Stimulated activated CD8-positive, alpha-beta memory T cell treated with anti-CD3 and anti-CD28 coated beads, Interleukin-4, amount 100 ng/mL, for 24 hours (primary cell): Measurements from ENCODE around the gene TPST2.
A peak's percentile ranks its signal among the peaks of the same experiment; 100 is the strongest.

Source experiments
- DNase-seq: peaks from one replicate; pipeline ENCODE4 v3.0.0-alpha.2; 2020; ENCODE audit warnings: low read depth

The TPST2 gene

GRCh38 chr22:26489447-26490036, 100.4 kb downstream of the TPST2 start:
- no peak for DNase-seq

- DNase-seq, result no peak
These were observed 101.9 kb downstream of the TPST2 start for GRCh38 chr22:26487996-26488395.

- DNase-seq, result no peak
These were observed 103.5 kb downstream of the TPST2 start for GRCh38 chr22:26486394-26486793.

GRCh38 chr22:26485806-26486390, 104.0 kb downstream of the TPST2 start:
- DNase-seq, result no peak

- DNase-seq, result no peak
These were observed 104.9 kb downstream of the TPST2 start for GRCh38 chr22:26485013-26485412.

GRCh38 chr22:26484360-26484706, 105.6 kb downstream of the TPST2 start:
- no peak for DNase-seq

- peak; percentile 88 for DNase-seq
These were observed 106.2 kb downstream of the TPST2 start, which contains the start of the genes HPS4 and SRRD for GRCh38 chr22:26483439-26484359. Gene HPS4 (minus strand): TSS chr22:26483783. CDS start chr22:26481762, 2,021 bp downstream. Gene SRRD (plus strand): TSS chr22:26483877. CDS start chr22:26483891, 14 bp downstream.

GRCh38 chr22:26483043-26483438, 106.9 kb downstream of the TPST2 start:
- DNase-seq, result no peak

GRCh38 chr22:26482161-26482560, 107.8 kb downstream of the TPST2 start:
- DNase-seq, result no peak

GRCh38 chr22:26481694-26482093, 108.2 kb downstream of the TPST2 start:
- DNase-seq, result no peak

GRCh38 chr22:26481112-26481693, 108.7 kb downstream of the TPST2 start:
- no peak for DNase-seq

GRCh38 chr22:26480611-26480932, 109.4 kb downstream of the TPST2 start:
- no peak for DNase-seq

GRCh38 chr22:26479792-26480610, 109.9 kb downstream of the TPST2 start:
- DNase-seq, result no peak

GRCh38 chr22:26479043-26479791, 110.7 kb downstream of the TPST2 start:
- no peak for DNase-seq

GRCh38 chr22:26477341-26477731, 112.6 kb downstream of the TPST2 start:
- no peak for DNase-seq

GRCh38 chr22:26476705-26477340, 113.1 kb downstream of the TPST2 start:
- DNase-seq, result no peak

GRCh38 chr22:26474682-26475081, 115.2 kb downstream of the TPST2 start:
- DNase-seq, result no peak
